ENCODE results near the gene SEL1L2.

GRCh38 chr20:13991311-13991710 is 897 bp upstream of the SEL1L2 start:
- TF ChIP-seq, protein P1, sequence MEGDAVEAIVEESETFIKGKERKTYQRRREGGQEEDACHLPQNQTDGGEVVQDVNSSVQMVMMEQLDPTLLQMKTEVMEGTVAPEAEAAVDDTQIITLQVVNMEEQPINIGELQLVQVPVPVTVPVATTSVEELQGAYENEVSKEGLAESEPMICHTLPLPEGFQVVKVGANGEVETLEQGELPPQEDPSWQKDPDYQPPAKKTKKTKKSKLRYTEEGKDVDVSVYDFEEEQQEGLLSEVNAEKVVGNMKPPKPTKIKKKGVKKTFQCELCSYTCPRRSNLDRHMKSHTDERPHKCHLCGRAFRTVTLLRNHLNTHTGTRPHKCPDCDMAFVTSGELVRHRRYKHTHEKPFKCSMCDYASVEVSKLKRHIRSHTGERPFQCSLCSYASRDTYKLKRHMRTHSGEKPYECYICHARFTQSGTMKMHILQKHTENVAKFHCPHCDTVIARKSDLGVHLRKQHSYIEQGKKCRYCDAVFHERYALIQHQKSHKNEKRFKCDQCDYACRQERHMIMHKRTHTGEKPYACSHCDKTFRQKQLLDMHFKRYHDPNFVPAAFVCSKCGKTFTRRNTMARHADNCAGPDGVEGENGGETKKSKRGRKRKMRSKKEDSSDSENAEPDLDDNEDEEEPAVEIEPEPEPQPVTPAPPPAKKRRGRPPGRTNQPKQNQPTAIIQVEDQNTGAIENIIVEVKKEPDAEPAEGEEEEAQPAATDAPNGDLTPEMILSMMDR (IDR thresholded peaks at IDR 0.05 in 8 of 11, conservative IDR thresholded peaks at IDR 0.05 in 3 of 11), result no peak
- TF ChIP-seq POLR2A (IDR thresholded peaks at IDR 0.05), result no peak

Data from spleen (tissue), 7 donors.